GM23338 (cell line): Measurements from ENCODE around the gene CCL7. TPM values are rescaled to one million over a fixed set of nuclear protein-coding genes. Genes with fewer than 3 reads are reported as not detected.

Source experiments
- ATAC-seq: fragments of 200-7000 bp; cut with Tn5 transposase; 3 replicates; pipeline ENCODE4 v1.9.1; 2020
- DNase-seq: peaks from one replicate; pipeline ENCODE4 v3.0.0-alpha.2; 2015; ENCODE audit warnings: low spot score
- H2AFZ ChIP-seq: fragments of 200-600 bp; sonication (generic); 2 replicates; pipeline ENCODE4 v1.8.0; 2016; ENCODE audit warnings: antibody characterized with exemption, mild to moderate bottlenecking, moderate library complexity
- H3F3A ChIP-seq: fragments of 200-600 bp; sonication (generic); replicated peaks from 2 replicates; pipeline ENCODE4 v1.8.0; 2017; ENCODE audit warnings: antibody characterized with exemption, mixed run types, low read depth
- H3K27ac ChIP-seq: fragments of 200-600 bp; sonication (generic); 2 replicates; pipeline ENCODE4 v1.6.1; 2016; ENCODE audit warnings: low read depth
- H3K27me3 ChIP-seq: fragments of 200-600 bp; sonication (generic); 2 replicates; pipeline ENCODE4 v1.8.0; 2016; ENCODE audit warnings: mild to moderate bottlenecking, mixed run types, moderate library complexity; ENCODE audit not compliant: insufficient read depth
- H3K36me3 ChIP-seq: fragments of 200-600 bp; sonication (generic); 2 replicates; pipeline ENCODE4 v1.8.0; 2016; ENCODE audit warnings: mild to moderate bottlenecking; ENCODE audit not compliant: insufficient read depth
- H3K4me1 ChIP-seq: fragments of 200-600 bp; sonication (generic); 2 replicates; pipeline ENCODE4 v1.8.0; 2016; ENCODE audit warnings: mild to moderate bottlenecking, moderate library complexity; ENCODE audit not compliant: insufficient read depth
- H3K4me2 ChIP-seq: fragments of 200-600 bp; sonication (generic); 2 replicates; pipeline ENCODE4 v1.7.1; 2017; ENCODE audit warnings: mixed run types
- H3K4me3 ChIP-seq: fragments of 200-600 bp; sonication (generic); 2 replicates; pipeline ENCODE4 v1.6.1; 2016; ENCODE audit warnings: mixed run types
- H3K79me2 ChIP-seq: fragments of 200-600 bp; sonication (generic); replicated peaks from 2 replicates; pipeline ENCODE4 v1.8.0; 2017; ENCODE audit warnings: mild to moderate bottlenecking; ENCODE audit not compliant: insufficient read depth
- H3K9me2 ChIP-seq: fragments of 200-600 bp; sonication (generic); 2 replicates; pipeline ENCODE4 v1.8.0; 2017; ENCODE audit not compliant: insufficient read depth
- H4K20me1 ChIP-seq: fragments of 200-600 bp; sonication (generic); replicated peaks from 2 replicates; pipeline ENCODE4 v1.8.0; 2017; ENCODE audit warnings: mild to moderate bottlenecking; ENCODE audit not compliant: insufficient read depth
- H3K27ac Mint-ChIP-seq: 2 replicates; pipeline ENCODE4 v1.8.0; 2020; ENCODE audit warnings: inconsistent platforms, mild to moderate bottlenecking, moderate library complexity, mixed read lengths
- H3K27me3 Mint-ChIP-seq: 3 replicates; pipeline ENCODE4 v1.8.0; 2022; ENCODE audit warnings: low read depth, mild to moderate bottlenecking, moderate library complexity, mixed read lengths, inconsistent platforms; ENCODE audit not compliant: insufficient read depth, poor library complexity
- H3K36me3 Mint-ChIP-seq: 3 replicates; pipeline ENCODE4 v1.8.0; 2021; ENCODE audit warnings: low read depth, mild to moderate bottlenecking, inconsistent platforms, moderate library complexity, mixed read lengths
- H3K4me1 Mint-ChIP-seq: 3 replicates; pipeline ENCODE4 v1.8.0; 2020; ENCODE audit warnings: mild to moderate bottlenecking, inconsistent platforms, mixed read lengths
- H3K4me3 Mint-ChIP-seq: 3 replicates; pipeline ENCODE4 v1.8.0; 2021; ENCODE audit warnings: moderate library complexity, mild to moderate bottlenecking, inconsistent platforms, mixed read lengths
- H3K9me3 Mint-ChIP-seq: 3 replicates; pipeline ENCODE4 v1.8.0; 2020; ENCODE audit warnings: moderate library complexity, mild to moderate bottlenecking, inconsistent platforms, mixed read lengths
- CREB1 ChIP-seq: fragments of 250-450 bp; sonication (Bioruptor Pico); IDR thresholded peaks from 2 replicates; pipeline ENCODE4 v1.5.0; 2020; ENCODE audit warnings: low read depth, mild to moderate bottlenecking, moderate library complexity
- EZH2 ChIP-seq: fragments of 200-600 bp; sonication (generic); IDR thresholded peaks from one replicate; pipeline ENCODE4 v1.8.0; 2017; ENCODE audit warnings: antibody characterized with exemption, mild to moderate bottlenecking, low read depth; ENCODE audit not compliant: unreplicated experiment
- EZH2phosphoT487 ChIP-seq: fragments of 200-600 bp; sonication (generic); IDR thresholded peaks from one replicate; pipeline ENCODE4 v1.8.1; 2018; ENCODE audit warnings: antibody characterized with exemption; ENCODE audit not compliant: unreplicated experiment
- JUNB ChIP-seq: IDR thresholded peaks from one replicate; pipeline ENCODE4 v1.6.1; 2016; ENCODE audit warnings: antibody characterized with exemption; ENCODE audit not compliant: unreplicated experiment
- POLR2AphosphoS5 ChIP-seq: IDR thresholded peaks from 2 replicates; pipeline ENCODE4 v1.6.1; 2016; ENCODE audit warnings: antibody characterized with exemption, low read depth
- STAT1 ChIP-seq: IDR thresholded peaks from one replicate; pipeline ENCODE4 v1.6.1; 2016; ENCODE audit warnings: antibody characterized with exemption; ENCODE audit not compliant: unreplicated experiment
- ZNF114 ChIP-seq: fragments of 250-450 bp; sonication (Bioruptor Pico); IDR thresholded peaks from 2 replicates; pipeline ENCODE4 v1.5.0; 2020; ENCODE audit warnings: mild to moderate bottlenecking, moderate library complexity
- ZNF331 ChIP-seq: fragments of 250-450 bp; sonication (Bioruptor Pico); IDR thresholded peaks from 2 replicates; pipeline ENCODE4 v1.5.0; 2020; ENCODE audit warnings: low read depth, mild to moderate bottlenecking, moderate library complexity
- polyA plus RNA-seq: library from polyadenylated mRNA; unstranded; fragments of >200 nt; fragmentation: Nextera tagmentation; extraction: Ambion mirVana; gene quantifications from 2 replicates; pipeline ENCODE4 v1.2.1, GENCODE V29; 2016
- total RNA-seq: library from RNA; depleted of rRNA; stranded (reverse); fragments of >200 nt; shearing (Covaris generic); gene quantifications from 2 replicates; pipeline ENCODE4 v1.2.3, GENCODE V29; 2014
- TF ChIP-seq, protein P1 (sequence below): fragments of 250-450 bp; sonication (Bioruptor Pico); IDR thresholded peaks from 2 replicates; pipeline ENCODE4 v1.5.0; 2020; ENCODE audit warnings: mild to moderate bottlenecking, moderate library complexity
- TF ChIP-seq, protein P2 (sequence below), 2 experiments: fragments of 200-600 bp in 1 of 2; sonication (generic) in 1 of 2; conservative IDR thresholded peaks; 2 replicates each; pipeline versions ENCODE4 v1.5.1 to v1.6.1; 2016 to 2017; ENCODE audit warnings: antibody characterized with exemption in 2 of 2, low read depth in 2 of 2, mild to moderate bottlenecking in 2 of 2, moderate library complexity in 1 of 2

CCL7 gene
- total and polyA plus RNA-seq, 2 experiments from 2014 or later: not detected

DNA sequence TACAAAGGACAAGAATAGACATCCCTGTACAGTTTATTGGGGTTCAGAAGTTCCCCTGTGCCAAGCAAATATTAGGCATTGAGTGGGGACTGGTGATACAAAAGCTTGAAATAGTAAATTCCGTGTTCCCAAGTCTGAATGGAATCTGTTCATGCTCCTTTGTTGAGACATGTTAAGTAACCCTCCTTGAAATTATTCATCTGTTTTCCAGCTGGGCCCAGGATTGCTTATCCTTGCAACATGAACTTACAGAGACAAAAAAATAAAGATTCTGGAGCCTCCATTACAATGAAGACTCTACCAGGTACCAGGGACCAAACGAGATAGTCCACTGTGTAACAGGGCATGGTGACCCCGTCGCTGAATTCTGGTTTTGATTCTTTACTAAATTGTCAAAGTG lies 43.1 kb downstream of the CCL7 start:
- Histone ChIP-seq H3K4me2 (no peak overlapping the region), H3K27ac (no peak overlapping the region), H3K79me2 (no peaks in the 10 kb centered on the region), H3K4me3 (no peak overlapping the region), H4K20me1 (no peaks in the 10 kb centered on the region), H2AFZ (no peak overlapping the region), H3K4me1 (no peaks in the 10 kb centered on the region), H3F3A (no peaks in the 10 kb centered on the region), H3K9me2 (no peaks in the 10 kb centered on the region), H3K36me3 (no peaks in the 10 kb centered on the region), H3K27me3 (no peaks in the 10 kb centered on the region)
- Mint-ChIP-seq H3K36me3 (no peaks in the 10 kb centered on the region), H3K9me3 (no peaks in the 10 kb centered on the region), H3K4me3 (no peak overlapping the region), H3K4me1 (no peaks in the 10 kb centered on the region), H3K27ac (no peak overlapping the region), H3K27me3 (no peaks in the 10 kb centered on the region)
- DNase-seq: no peak
- TF ChIP-seq POLR2AphosphoS5 (no peak), STAT1 (no peak), JUNB (no peak), EZH2phosphoT487 (no peak), EZH2 (no peak)
- TF ChIP-seq, protein P1, sequence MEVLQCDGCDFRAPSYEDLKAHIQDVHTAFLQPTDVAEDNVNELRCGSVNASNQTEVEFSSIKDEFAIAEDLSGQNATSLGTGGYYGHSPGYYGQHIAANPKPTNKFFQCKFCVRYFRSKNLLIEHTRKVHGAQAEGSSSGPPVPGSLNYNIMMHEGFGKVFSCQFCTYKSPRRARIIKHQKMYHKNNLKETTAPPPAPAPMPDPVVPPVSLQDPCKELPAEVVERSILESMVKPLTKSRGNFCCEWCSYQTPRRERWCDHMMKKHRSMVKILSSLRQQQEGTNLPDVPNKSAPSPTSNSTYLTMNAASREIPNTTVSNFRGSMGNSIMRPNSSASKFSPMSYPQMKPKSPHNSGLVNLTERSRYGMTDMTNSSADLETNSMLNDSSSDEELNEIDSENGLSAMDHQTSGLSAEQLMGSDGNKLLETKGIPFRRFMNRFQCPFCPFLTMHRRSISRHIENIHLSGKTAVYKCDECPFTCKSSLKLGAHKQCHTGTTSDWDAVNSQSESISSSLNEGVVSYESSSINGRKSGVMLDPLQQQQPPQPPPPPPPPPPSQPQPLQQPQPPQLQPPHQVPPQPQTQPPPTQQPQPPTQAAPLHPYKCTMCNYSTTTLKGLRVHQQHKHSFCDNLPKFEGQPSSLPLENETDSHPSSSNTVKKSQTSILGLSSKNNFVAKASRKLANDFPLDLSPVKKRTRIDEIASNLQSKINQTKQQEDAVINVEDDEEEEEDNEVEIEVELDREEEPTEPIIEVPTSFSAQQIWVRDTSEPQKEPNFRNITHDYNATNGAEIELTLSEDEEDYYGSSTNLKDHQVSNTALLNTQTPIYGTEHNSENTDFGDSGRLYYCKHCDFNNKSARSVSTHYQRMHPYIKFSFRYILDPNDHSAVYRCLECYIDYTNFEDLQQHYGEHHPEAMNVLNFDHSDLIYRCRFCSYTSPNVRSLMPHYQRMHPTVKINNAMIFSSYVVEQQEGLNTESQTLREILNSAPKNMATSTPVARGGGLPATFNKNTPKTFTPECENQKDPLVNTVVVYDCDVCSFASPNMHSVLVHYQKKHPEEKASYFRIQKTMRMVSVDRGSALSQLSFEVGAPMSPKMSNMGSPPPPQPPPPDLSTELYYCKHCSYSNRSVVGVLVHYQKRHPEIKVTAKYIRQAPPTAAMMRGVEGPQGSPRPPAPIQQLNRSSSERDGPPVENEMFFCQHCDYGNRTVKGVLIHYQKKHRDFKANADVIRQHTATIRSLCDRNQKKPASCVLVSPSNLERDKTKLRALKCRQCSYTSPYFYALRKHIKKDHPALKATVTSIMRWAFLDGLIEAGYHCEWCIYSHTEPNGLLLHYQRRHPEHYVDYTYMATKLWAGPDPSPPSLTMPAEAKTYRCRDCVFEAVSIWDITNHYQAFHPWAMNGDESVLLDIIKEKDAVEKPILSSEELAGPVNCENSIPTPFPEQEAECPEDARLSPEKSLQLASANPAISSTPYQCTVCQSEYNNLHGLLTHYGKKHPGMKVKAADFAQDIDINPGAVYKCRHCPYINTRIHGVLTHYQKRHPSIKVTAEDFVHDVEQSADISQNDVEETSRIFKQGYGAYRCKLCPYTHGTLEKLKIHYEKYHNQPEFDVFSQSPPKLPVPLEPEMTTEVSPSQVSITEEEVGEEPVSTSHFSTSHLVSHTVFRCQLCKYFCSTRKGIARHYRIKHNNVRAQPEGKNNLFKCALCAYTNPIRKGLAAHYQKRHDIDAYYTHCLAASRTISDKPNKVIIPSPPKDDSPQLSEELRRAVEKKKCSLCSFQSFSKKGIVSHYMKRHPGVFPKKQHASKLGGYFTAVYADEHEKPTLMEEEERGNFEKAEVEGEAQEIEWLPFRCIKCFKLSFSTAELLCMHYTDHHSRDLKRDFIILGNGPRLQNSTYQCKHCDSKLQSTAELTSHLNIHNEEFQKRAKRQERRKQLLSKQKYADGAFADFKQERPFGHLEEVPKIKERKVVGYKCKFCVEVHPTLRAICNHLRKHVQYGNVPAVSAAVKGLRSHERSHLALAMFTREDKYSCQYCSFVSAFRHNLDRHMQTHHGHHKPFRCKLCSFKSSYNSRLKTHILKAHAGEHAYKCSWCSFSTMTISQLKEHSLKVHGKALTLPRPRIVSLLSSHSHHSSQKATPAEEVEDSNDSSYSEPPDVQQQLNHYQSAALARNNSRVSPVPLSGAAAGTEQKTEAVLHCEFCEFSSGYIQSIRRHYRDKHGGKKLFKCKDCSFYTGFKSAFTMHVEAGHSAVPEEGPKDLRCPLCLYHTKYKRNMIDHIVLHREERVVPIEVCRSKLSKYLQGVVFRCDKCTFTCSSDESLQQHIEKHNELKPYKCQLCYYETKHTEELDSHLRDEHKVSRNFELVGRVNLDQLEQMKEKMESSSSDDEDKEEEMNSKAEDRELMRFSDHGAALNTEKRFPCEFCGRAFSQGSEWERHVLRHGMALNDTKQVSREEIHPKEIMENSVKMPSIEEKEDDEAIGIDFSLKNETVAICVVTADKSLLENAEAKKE (CRISPR knock-in tag): no peak
- no peak for ATAC-seq

DNA sequence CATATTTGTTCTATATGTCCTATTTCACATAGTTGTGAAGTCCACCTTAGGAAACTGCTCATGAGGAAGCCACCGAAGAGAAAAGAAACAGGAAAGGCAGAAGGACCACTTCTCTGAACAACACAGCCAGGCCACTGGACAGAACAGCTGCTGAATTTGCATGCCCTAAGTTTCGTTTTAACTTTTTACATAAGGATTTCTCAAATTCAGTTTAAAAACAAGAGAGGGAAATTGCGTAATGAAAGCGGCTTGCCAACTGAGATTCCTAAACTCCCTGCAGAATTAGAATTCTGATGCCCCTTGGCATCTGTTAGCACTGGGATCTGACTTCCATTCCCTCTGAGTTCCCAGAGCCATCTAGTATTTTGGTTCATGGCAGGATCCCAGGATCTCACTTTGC lies 44.3 kb downstream of the CCL7 start:
- no peaks in the 10 kb centered on the region for H4K20me1 ChIP-seq
- H3K4me2 ChIP-seq: no peak overlapping the region
- H3K4me1 Mint-ChIP-seq: no peaks in the 10 kb centered on the region
- no peak overlapping the region; the same call in 1 of the 2 replicates for H2AFZ ChIP-seq
- ATAC-seq: no peak
- H3K27me3 ChIP-seq: no peaks in the 10 kb centered on the region
- peaks cover 4% of the 10 kb centered on the region; the same call in 1 of the 2 replicates for H3K9me2 ChIP-seq
- H3K36me3 ChIP-seq: no peaks in the 10 kb centered on the region
- no peaks in the 10 kb centered on the region for H3K9me3 Mint-ChIP-seq
- H3F3A ChIP-seq: no peaks in the 10 kb centered on the region
- no peaks in the 10 kb centered on the region for H3K4me1 ChIP-seq
- no peak overlapping the region for H3K27ac Mint-ChIP-seq
- no peaks in the 10 kb centered on the region for H3K27me3 Mint-ChIP-seq
- no peaks in the 10 kb centered on the region for H3K36me3 Mint-ChIP-seq
- no peak for DNase-seq
- H3K4me3 Mint-ChIP-seq: no peak overlapping the region
- H3K4me3 ChIP-seq: no peak overlapping the region
- no peak overlapping the region for H3K27ac ChIP-seq
- no peaks in the 10 kb centered on the region for H3K79me2 ChIP-seq
- TF ChIP-seq, protein P2, sequence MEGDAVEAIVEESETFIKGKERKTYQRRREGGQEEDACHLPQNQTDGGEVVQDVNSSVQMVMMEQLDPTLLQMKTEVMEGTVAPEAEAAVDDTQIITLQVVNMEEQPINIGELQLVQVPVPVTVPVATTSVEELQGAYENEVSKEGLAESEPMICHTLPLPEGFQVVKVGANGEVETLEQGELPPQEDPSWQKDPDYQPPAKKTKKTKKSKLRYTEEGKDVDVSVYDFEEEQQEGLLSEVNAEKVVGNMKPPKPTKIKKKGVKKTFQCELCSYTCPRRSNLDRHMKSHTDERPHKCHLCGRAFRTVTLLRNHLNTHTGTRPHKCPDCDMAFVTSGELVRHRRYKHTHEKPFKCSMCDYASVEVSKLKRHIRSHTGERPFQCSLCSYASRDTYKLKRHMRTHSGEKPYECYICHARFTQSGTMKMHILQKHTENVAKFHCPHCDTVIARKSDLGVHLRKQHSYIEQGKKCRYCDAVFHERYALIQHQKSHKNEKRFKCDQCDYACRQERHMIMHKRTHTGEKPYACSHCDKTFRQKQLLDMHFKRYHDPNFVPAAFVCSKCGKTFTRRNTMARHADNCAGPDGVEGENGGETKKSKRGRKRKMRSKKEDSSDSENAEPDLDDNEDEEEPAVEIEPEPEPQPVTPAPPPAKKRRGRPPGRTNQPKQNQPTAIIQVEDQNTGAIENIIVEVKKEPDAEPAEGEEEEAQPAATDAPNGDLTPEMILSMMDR (conservative IDR thresholded peaks at IDR 0.05; ENCODE audit: low read depth in 2 of 2): no peak
- no peak for TF ChIP-seq ZNF331
- TF ChIP-seq ZNF114 (CRISPR knock-in tag): no peak
- no peak for TF ChIP-seq STAT1
- no peak for TF ChIP-seq CREB1 (CRISPR knock-in tag)
